K562 (cell line): ENCODE measurements around the gene PSMA7. TPM values are rescaled to one million over a fixed set of nuclear protein-coding genes. Genes with fewer than 3 reads are reported as not detected.
A peak's percentile ranks its signal among the peaks of the same experiment; 100 is the strongest.

ENCODE experiments used
- ATAC-seq: fragments of 200-7000 bp; cut with Tn5 transposase; 3 replicates; pipeline ENCODE4 v1.9.1; 2020; ENCODE audit warnings: moderate library complexity
- BruUV-seq: library from RNA; stranded (reverse); fragments of 400-500 nt; replicated peaks from 2 replicates; lab custom pipeline; 2021; lab: Mats Ljungman, UMichigan
- CTCF ChIA-PET: fragments of 300-600 bp; formaldehyde crosslinking; extraction: SDS; loops from one replicate; lab custom pipeline; 2021; ENCODE audit warnings: low intra/inter-chr PET ratio; lab: Yijun Ruan, JAX
- POLR2A ChIA-PET: fragments of 300-600, 350-650 bp; sonication (Branson Sonifier 250); formaldehyde crosslinking; extraction: SDS; loops from one replicate; lab custom pipeline; 2021; ENCODE audit warnings: antibody characterized with exemption, inconsistent platforms; lab: Yijun Ruan, JAX
- DNase-seq, 4 experiments: peaks; one replicate each; pipeline versions ENCODE4 v3.0.0 to v3.0.0-alpha.2; 2011 to 2018; ENCODE audit warnings: low spot score in 3 of 4, mixed read lengths in 3 of 4; ENCODE audit errors: extremely low read depth in 1 of 4
- FAIRE-seq: peaks from 2 replicates; lab custom pipeline; 2011; peaks lifted over from hg19 to GRCh38; lab: Jason Lieb, UNC
- H2AFZ ChIP-seq: 2 replicates; pipeline ENCODE4 v1.6.0; 2011; ENCODE audit warnings: low read depth, low read length, control low read depth, inconsistent platforms
- H3K27ac ChIP-seq: fragments of 200-600 bp; 3 replicates; pipeline ENCODE4 v1.8.0; 2011; ENCODE audit warnings: low read depth, mild to moderate bottlenecking, control low read depth, inconsistent platforms, low read length, moderate library complexity, mixed read lengths; ENCODE audit errors: extremely low read depth
- H3K27me3 ChIP-seq, 2 experiments: fragments of 300-600 bp in 1 of 2; 2 replicates in 1 of 2; 3 replicates in 1 of 2; pipeline versions ENCODE4 v1.6.0 to v1.8.0; 2011; ENCODE audit warnings: inconsistent platforms in 2 of 2, low read length in 2 of 2, mild to moderate bottlenecking in 1 of 2, mixed read lengths in 1 of 2, moderate library complexity in 1 of 2; ENCODE audit not compliant: control insufficient read depth in 2 of 2, insufficient read depth in 2 of 2
- H3K36me3 ChIP-seq: fragments of 300-600 bp; 3 replicates; pipeline ENCODE4 v1.8.0; 2011; ENCODE audit warnings: mild to moderate bottlenecking, low read length, inconsistent platforms; ENCODE audit not compliant: control insufficient read depth, insufficient read depth
- H3K4me1 ChIP-seq, 2 experiments: fragments of 200-600 bp in 1 of 2; replicated peaks in 1 of 2; 2 replicates in 1 of 2; 3 replicates in 1 of 2; pipeline versions ENCODE4 v1.5.1 to v1.8.0; 2011; ENCODE audit warnings: inconsistent platforms in 2 of 2, low read length in 2 of 2, mild to moderate bottlenecking in 1 of 2, mixed read lengths in 1 of 2, moderate library complexity in 1 of 2; ENCODE audit not compliant: control insufficient read depth in 2 of 2, insufficient read depth in 2 of 2
- H3K4me2 ChIP-seq: 2 replicates; pipeline ENCODE4 v1.6.1; 2011; ENCODE audit warnings: low read length, control low read depth, inconsistent platforms, mixed read lengths; ENCODE audit not compliant: insufficient read depth
- H3K4me3 ChIP-seq: fragments of 200-600 bp; sonication (generic), shearing (Covaris generic); 2 replicates; pipeline ENCODE4 v1.5.1; 2016; ENCODE audit warnings: control low read depth, inconsistent platforms
- H3K79me2 ChIP-seq: fragments of 200-600 bp; 3 replicates; pipeline ENCODE4 v1.8.0; 2011; ENCODE audit warnings: low read length, inconsistent platforms; ENCODE audit not compliant: control insufficient read depth, insufficient read depth
- H3K9ac ChIP-seq, 2 experiments: 2 replicates each; pipeline versions ENCODE4 v1.6.0 to v1.6.1; 2011; ENCODE audit warnings: low read depth in 2 of 2, low read length in 2 of 2, control low read depth in 1 of 2, inconsistent platforms in 1 of 2, mild to moderate bottlenecking in 1 of 2, mixed read lengths in 1 of 2; ENCODE audit not compliant: insufficient read depth in 1 of 2
- H3K9me1 ChIP-seq: one replicate; pipeline ENCODE4 v1.6.0; 2011; ENCODE audit warnings: inconsistent platforms, mild to moderate bottlenecking, low read length, moderate library complexity; ENCODE audit not compliant: control insufficient read depth, insufficient read depth
- H3K9me3 ChIP-seq: replicated peaks from 2 replicates; pipeline ENCODE4 v1.5.1; 2011; ENCODE audit warnings: low read depth, low read length, inconsistent platforms; ENCODE audit not compliant: control insufficient read depth, insufficient read depth
- H4K20me1 ChIP-seq: replicated peaks from 2 replicates; pipeline ENCODE4 v1.6.1; 2011; ENCODE audit warnings: low read length, inconsistent platforms, mixed read lengths; ENCODE audit not compliant: control insufficient read depth, insufficient read depth
- DDX20 ChIP-seq: fragments of 450-650 bp; IDR thresholded peaks from 2 replicates; pipeline ENCODE4 v1.6.1; 2016; ENCODE audit warnings: missing genetic modification characterization, low read depth, mild to moderate bottlenecking, missing compliant biosample characterization, moderate library complexity
- ERF ChIP-seq: fragments of 450-650 bp; formaldehyde crosslinking; IDR thresholded peaks from 2 replicates; pipeline ENCODE4 v1.4.0; 2020; ENCODE audit warnings: mild to moderate bottlenecking, mixed read lengths
- ESRRB ChIP-seq: fragments of 250-450 bp; sonication (Bioruptor Pico); IDR thresholded peaks from 2 replicates; pipeline ENCODE4 v1.5.0; 2020; ENCODE audit warnings: mild to moderate bottlenecking, moderate library complexity, borderline replicate concordance
- ZNF316 ChIP-seq: fragments of 450-650 bp; IDR thresholded peaks from 2 replicates; pipeline ENCODE4 v1.6.1; 2016
- ZNF609 ChIP-seq: sonication (generic); formaldehyde crosslinking; IDR thresholded peaks from 2 replicates; pipeline ENCODE4 v1.8.1; 2023; ENCODE audit warnings: missing genetic modification reagents, mild to moderate bottlenecking, borderline replicate concordance
- WGBS: fragments of 100-300 bp; shearing (Covaris generic); methylation state at CpG from one replicate; pipeline ENCODE4 v1.1.6; 2016; ENCODE audit warnings: low coverage, mixed read lengths; ENCODE audit not compliant: insufficient coverage; ENCODE audit errors: missing lambda C conversion rate; 5-methylcytosine and 5-hydroxymethylcytosine counted together
- in situ Hi-C: fragments of 300-500 bp; cut with MboI; formaldehyde crosslinking; loops from 4 replicates; pipeline ENCODE4 v1.15.0; 2018; ENCODE audit warnings: inconsistent platforms, mixed read lengths
- intact Hi-C: fragments of 100-400 bp; cut with micrococcal nuclease; formaldehyde crosslinking; loops from 2 replicates; pipeline ENCODE4 v1.14.2; 2022
- polyA plus RNA-seq, 8 experiments: library from polyadenylated mRNA; depleted of rRNA in 4 of 8; stranded (reverse) in 5 of 8; unstranded in 3 of 8; fragments of >200 nt; fragmentation: Nextera tagmentation in 2 of 8; fragmentation: Illumina TruSeq in 1 of 8; extraction: Ambion mirVana in 2 of 8; extraction: Trizol in 1 of 8; gene quantifications; 2 replicates each; pipeline versions ENCODE4 v1.2.1 to v1.2.3, GENCODE V29; 2011 to 2014; ENCODE audit warnings: inconsistent platforms in 1 of 8, missing spikeins in 1 of 8
- total RNA-seq, 7 experiments: library from RNA; depleted of rRNA in 6 of 7; stranded (reverse); fragments of >200 nt in 6 of 7; fragmentation: Illumina TruSeq in 2 of 7; extraction: Trizol in 2 of 7; gene quantifications; 2 replicates each; pipeline versions ENCODE4 v1.2.1 to v1.2.3, GENCODE V29; 2011 to 2021; ENCODE audit warnings: low replicate concordance in 1 of 7
- TF ChIP-seq, protein P1 (sequence below): sonication (generic); formaldehyde crosslinking; IDR thresholded peaks from 2 replicates; pipeline ENCODE4 v1.8.1; 2023; ENCODE audit warnings: mild to moderate bottlenecking, missing genetic modification reagents

The PSMA7 gene
- total and polyA plus RNA-seq, 9 of the 15 experiments (the other 6 are each of a cell fraction or from before 2014, with no cell fraction given): 257 to 510 (median 393) TPM

GRCh38 chr20:62149532-62150309 is 6.5 kb upstream of the PSMA7 start:
- TF ChIP-seq ERF (CRISPR knock-in tag): no peak
- no peak for TF ChIP-seq ESRRB (CRISPR knock-in tag)
- peak; percentile 38; the same call in 1 of the 2 replicates for TF ChIP-seq ZNF316
- Histone ChIP-seq H3K4me3 (no peak overlapping the region), H3K4me1 (peaks cover 31 to 73% of the 10 kb centered on the region in 2 experiments; a peak in 4 of 5 replicates), H2AFZ (no peak overlapping the region), H3K9me1 (peaks cover 7% of the 10 kb centered on the region), H3K79me2 (peaks cover 98% of the 10 kb centered on the region), H3K27me3 (no peaks in the 10 kb centered on the region), H3K4me2 (no peak overlapping the region; the same call in 1 of the 2 replicates), H3K9me3 (no peaks in the 10 kb centered on the region), H3K36me3 (peaks cover 62% of the 10 kb centered on the region), H3K27ac (no peak overlapping the region; the same call in 2 of the 3 replicates), H4K20me1 (peaks cover 47% of the 10 kb centered on the region), H3K9ac (peak overlapping the region in 1 of 2 experiments; percentile 65; a peak in 2 of 4 replicates)
- intact Hi-C loops (loop anchor here (10.0 kb wide), 1 partner anchor 235 kb away; the partner anchor contains the start of gene RPS21), in situ Hi-C loops (no loop called here)
- 81% methylated on average over 24 of the region's 24 CpGs for WGBS
- FAIRE-seq (no peak), ATAC-seq (no peak), DNase-seq (no peak)
- BruUV-seq: no TSS peak
- ChIA-PET CTCF (no interaction called here), POLR2A (interaction anchor here (0.8 to 1.7 kb wide), 2 partner anchors 8 to 84 kb away, joined by 3 to 5 read pairs; partner anchors contain the start of gene TAF4)

GRCh38 chr20:62148908-62149314 is 5.7 kb upstream of the PSMA7 start:
- FAIRE-seq (no peak), ATAC-seq (no peak), DNase-seq (no peak)
- no peak overlapping the region for H2AFZ ChIP-seq
- peak overlapping the region in 1 of 2 experiments; percentile 65; a peak in 1 of 4 replicates for H3K9ac ChIP-seq
- 94% methylated on average over 17 of the region's 20 CpGs for WGBS
- TF ChIP-seq ZNF609 (CRISPR knock-in tag) (no peak), DDX20 (tag) (no peak)
- TF ChIP-seq, protein P1, sequence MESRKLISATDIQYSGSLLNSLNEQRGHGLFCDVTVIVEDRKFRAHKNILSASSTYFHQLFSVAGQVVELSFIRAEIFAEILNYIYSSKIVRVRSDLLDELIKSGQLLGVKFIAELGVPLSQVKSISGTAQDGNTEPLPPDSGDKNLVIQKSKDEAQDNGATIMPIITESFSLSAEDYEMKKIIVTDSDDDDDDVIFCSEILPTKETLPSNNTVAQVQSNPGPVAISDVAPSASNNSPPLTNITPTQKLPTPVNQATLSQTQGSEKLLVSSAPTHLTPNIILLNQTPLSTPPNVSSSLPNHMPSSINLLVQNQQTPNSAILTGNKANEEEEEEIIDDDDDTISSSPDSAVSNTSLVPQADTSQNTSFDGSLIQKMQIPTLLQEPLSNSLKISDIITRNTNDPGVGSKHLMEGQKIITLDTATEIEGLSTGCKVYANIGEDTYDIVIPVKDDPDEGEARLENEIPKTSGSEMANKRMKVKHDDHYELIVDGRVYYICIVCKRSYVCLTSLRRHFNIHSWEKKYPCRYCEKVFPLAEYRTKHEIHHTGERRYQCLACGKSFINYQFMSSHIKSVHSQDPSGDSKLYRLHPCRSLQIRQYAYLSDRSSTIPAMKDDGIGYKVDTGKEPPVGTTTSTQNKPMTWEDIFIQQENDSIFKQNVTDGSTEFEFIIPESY (CRISPR knock-in tag): peak; percentile 81; the same call in 1 of the 2 replicates
- no peak overlapping the region for H3K4me2 ChIP-seq
- peaks cover 56% of the 10 kb centered on the region for H3K36me3 ChIP-seq
- CTCF ChIA-PET: no interaction called here
- intact Hi-C loops (loop anchor here (10.0 kb wide), 1 partner anchor 236 kb away; the partner anchor contains the start of gene RPS21), in situ Hi-C loops (no loop called here)
- H3K79me2 ChIP-seq: peaks cover 98% of the 10 kb centered on the region
- H3K9me1 ChIP-seq: peaks cover 7% of the 10 kb centered on the region
- no peaks in the 10 kb centered on the region for H3K27me3 ChIP-seq
- H3K27ac ChIP-seq: no peak overlapping the region
- POLR2A ChIA-PET: interaction anchor here (0.6 kb wide), 1 partner anchor 120 kb away, joined by 3 read pairs; no protein-coding TSS in a partner anchor
- no TSS peak for BruUV-seq
- H3K9me3 ChIP-seq: no peaks in the 10 kb centered on the region
- no peak overlapping the region for H3K4me3 ChIP-seq
- peaks cover 34 to 77% of the 10 kb centered on the region in 2 experiments; a peak in 4 of 5 replicates for H3K4me1 ChIP-seq
- H4K20me1 ChIP-seq: peaks cover 50% of the 10 kb centered on the region
